Activated CD8-positive, alpha-beta memory T cell treated with anti-CD3 and anti-CD28 coated beads for 48 hours (primary cell): ENCODE results near the gene HIGD1A.

Source experiments
- DNase-seq, 3 experiments: peaks; one replicate each; pipeline ENCODE4 v3.0.0-alpha.2; 2020; ENCODE audit warnings: low read depth in 2 of 3, low spot score in 2 of 3

The HIGD1A gene

DNA sequence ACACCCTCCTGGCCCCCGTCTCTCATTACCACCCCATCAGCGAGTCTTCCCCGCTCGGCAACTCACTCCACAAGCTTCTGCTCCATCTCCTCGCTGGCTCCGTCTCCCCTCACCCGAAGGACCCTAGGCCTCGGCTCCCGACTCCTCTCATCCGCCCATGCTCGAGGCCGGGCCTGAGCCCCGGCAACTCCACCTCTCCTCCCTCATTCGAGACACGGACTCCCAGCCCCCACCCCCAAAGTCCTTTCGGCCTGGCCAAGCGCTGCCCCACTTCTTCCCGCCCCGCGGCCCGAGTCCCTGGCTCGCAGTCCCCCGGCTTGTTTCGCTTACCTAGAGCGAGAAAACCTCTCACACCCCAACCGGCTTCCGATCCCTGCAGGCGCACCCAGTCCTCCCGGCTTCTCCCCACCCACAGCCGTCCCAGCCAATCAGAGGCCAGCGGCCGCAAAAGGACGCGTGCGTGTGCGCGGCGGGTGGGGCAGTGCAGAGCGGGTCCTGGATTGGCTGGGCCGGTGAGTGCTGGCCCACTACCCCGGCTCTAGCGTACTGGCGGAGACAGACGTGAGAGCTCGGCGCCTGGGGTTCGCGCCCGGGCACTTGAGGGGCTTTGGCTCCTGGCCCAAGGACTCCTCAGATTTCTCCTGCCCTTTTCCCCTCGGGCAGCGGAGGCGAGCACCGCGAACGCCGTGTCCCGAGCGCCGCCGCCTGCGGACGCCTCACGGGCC, at the start of gene HIGD1A:
Gene HIGD1A, minus strand, starts transcription at position 385 of the 725 bp plus-strand sequence. CDS start 10,237 bp downstream, outside the sequence.
- DNase-seq, result peak; percentile 76 to 85 (median 83)

DNA sequence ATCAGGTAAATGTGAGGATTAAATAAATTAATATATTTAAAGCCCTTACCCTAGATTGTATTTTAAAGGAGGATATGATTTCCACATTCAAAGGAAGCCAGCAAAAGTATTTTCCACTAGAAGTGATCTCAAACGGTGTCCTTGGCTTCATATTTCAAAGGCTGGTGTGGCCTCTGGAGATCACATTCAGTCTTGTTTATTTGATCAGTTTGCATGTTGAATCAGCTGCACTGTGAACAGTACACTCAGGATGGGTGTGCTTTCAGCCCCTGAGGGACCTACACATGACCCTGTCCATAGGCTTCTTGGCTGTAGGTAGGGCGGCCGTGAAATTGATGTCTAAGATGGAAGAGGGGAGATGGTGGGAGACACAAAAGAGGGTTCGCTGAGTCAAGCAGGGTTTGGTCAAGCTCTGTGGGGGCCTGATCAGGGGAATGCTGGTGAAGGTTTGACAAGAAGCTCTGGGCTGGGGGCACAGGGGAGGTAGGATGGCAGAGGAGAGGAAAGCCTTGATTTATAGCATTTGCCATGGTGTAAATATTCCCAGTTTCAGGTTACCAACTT, 49.5 kb upstream of the HIGD1A start:
- DNase-seq, result no peak

DNA sequence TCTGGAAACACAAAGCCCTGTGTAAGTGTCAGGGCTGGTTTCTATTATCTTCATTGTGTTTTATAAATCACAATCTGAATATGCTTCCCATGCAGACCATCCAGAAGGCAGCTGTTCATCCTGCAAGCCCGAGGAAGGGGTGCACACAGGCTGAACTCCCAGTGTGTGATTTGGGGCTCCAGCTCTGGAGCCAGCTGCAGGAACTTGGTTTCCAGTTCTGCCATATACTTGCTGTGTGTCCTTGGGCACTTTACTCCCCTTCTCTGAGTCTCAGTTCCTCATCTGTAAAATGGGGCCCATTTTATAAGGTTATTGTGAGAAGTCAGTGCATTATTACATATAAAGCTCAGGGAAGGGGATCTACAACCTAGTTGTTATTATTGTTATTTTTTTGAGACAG, 48.8 kb upstream of the HIGD1A start:
- no peak for DNase-seq

DNA sequence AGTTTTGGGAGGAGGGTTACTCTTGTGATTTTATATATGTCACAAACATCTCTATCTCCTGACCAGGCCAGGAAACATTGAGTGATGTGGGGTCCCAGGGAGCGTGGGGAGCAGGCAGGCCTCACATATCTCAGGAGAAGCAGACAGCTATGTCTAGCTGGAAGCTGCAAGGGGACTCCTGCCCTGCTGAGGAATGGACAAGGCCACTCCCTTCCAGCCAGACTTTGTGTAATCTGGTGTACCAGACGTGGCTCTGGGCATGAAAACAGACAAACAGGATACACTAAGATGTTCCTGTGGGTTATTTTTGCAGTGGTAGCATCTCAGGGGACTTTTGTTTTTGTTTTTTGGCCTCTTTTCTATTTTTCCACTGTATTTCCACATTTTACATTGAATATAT, 48.2 kb upstream of the HIGD1A start:
- no peak for DNase-seq

DNA sequence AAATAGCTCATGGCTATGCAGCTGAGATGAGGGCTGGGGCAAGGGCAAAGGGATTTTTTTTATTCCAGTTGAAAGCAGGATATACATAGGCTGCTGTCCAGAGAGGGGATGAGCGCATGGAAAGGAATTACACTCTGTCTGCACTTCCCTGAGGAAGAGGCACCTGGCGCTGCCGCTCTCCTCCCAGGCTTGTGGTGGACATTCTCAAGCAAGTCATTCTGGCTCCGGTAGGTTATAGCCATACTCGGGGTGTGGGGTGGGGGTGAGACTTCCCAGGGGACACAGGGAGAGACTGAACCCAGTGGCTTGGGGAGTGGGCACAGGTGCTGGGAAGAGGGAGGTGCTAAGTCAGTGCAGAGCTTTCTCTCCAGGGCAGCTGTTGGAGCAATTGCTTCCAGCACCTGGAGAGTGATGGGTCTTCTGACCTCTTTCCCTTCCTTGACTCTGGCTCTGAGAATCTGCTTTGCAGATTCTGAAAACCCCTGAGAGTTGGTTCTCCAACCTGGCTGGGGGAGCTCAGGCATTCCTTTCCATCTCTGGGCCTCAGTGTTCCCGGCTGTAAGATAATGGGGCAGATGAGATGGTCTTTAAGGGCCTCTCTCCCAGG, 47.0 kb upstream of the HIGD1A start:
- DNase-seq, result no peak

DNA sequence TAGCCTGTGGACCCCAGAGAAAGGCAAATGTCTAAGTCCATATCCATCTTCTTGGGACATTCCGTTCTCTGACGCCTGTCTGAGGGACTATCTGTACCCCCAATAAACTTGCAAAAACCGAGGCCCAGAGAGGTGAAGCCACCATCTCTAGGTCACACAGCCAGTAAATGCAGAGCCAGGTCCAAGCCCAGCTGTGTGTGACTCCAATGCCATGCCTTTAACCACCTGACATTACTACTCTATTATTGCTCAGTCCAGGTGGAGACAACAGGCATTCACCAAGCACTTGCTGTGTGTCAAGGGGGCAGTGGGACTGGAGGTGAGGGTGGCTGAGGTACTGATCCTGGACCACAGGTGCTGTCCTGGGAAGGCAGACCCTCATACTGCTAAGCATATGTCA, 46.0 kb upstream of the HIGD1A start:
- DNase-seq, result no peak

DNA sequence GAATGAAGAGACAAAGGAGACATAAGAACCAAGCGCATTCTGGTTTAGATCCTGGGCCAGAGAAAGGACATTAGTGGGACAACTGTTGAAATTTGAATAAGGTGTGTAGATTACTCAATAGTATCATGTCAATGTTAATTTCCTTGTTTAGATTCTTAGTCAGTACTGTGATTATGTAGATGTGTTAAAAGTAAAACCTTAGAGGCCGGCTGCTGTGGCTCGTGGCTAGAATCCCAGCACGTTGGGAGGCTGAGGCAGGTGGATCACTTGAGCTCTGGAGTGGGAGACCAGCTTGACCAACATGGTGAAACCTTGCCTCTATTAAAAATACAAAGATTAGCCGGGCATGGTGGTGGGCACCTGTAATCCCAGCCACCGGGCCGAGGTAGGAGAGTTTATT, 44.7 kb upstream of the HIGD1A start:
- no peak for DNase-seq

DNA sequence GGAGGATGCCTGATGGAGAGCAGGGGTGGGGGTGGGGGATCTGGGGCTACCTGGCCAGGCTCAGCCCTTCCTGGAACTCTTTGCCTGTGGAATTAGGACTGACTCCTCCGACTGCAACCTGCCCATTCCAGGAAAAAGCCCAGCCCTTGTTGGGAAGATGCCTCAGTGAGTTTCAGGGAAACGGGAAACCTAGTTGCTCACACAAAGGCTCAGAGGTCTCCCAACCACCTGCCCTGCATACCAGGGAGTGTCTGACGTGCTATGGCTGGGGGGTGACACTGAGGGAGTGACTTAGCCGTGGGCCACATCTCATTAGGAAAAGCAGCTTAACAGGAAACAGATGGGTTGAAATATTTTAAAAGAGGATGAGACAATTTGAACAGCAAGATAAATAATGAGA, 43.4 kb upstream of the HIGD1A start:
- DNase-seq, result no peak

DNA sequence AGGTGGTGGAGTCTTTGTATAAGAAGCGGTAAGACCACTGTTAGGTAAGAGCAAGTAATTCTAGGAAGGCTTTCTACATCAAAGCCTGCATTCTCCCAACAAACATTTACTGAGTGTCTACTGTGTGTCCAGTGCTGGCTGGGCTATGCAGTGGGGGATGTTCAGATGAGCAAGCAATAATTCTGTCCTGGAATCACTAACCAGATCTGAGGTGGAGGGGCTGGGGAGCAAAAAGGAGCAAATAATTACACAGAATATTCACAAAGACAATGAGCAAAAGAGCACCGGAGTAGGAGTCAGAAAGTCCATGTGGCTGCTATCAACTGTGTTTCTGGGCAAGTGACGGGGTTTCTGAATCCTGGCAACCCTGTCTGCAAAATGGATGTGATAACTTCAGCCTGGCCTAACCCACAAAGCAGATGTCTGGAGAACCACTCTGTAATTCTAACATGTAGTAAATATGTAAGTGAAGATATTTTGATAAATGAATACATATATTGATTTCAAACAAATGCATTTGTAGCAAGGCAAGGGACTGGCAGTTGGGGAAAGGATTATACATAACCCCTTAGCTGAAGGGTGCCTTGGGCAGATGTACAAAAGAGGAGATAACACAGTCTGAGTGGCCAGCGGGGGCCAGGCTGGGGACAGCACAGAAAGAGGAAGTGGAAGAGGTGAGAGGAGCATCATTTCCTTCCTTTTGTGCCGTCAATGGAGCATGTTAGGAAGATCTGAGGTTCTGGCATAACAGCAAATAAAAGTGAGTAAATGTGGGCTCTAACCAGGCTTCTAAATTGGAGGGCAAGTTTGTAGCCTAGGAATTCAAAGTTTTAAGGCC, 42.6 kb upstream of the HIGD1A start:
- DNase-seq, result no peak

DNA sequence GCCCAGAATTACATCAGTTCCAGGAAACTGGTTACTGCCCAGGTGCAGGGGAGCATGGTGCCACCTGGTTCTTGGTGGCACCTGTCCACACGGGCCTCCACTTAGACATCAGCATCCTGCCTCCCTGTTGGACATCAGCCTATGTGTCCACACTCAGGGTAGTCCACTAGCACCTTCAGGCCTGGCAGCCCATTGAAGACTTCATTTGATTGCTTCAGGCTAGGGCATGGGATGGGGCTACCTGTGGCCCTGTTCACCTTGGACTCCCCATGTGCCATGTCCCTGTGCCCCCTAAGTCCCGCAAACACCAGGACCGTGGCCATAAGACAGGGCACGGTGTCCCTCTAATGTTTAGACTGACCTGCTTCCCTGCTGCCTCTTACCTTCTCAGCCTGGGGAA, 40.5 kb upstream of the HIGD1A start:
- no peak for DNase-seq

DNA sequence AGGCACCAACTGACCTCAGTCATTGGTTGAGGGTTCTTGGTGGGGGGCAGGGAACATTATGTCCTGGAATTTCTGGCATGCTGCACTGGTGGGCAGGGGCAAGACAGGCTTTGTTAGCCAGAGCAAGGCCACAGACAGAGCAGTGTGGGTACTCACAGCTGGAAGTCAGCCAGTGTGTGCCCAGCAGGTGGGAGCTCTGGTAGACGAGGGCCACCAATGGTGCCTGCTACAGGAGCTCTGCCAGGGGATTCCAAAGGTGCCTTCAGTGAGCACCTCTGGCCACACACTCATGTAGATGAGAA, 40.1 kb upstream of the HIGD1A start:
- no peak for DNase-seq

DNA sequence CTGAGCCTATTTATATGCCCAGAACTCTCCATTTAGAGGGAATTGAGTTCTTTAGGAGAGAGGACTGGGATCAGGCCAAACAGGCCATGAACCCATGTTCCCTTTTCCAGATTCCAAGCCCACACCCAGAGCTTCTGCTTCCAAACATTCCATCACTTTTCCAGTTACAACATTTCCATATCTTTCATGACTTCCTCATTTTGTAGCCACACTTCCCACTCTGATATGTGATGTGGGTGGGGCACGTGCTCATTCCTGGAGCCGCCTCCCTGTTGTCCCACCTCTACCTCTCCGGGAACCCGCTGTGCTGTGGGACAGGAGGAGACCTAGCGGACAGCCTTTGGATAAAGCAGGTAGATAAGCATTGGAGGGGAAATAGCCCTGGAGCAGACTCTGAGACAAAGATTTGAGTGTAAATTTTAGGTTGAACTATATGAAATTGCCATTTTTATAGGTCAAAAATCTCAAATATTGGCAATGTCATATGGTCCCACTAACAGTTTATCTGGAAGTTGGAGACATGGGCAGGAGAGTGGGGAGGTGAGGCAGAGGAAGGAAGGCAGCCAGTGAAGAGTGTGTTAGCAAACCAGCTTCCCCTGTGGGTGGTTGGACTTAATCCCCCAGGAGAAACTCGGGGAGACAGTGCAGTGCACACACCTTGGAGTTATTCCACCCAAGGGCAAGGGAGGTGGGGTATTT, 39.6 kb upstream of the HIGD1A start:
- no peak for DNase-seq

DNA sequence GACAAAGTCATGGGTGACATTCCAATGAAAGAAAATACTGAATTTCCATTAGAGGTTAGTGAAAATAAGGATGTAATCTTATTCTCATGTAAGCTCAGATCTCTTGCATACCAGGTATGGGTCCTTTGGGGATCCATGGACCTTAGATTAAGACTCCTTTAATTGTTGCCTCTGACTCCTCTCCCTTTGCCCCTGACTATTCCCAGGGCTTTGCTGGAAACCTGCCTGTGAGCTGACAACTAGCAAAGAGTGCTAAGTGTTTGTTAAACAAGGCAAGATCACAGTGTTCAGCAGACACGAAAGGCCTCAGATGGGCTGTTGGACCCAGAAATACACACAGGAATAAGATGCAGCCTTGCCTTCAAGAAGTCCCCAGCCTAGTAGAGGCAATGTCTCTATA, 37.0 kb upstream of the HIGD1A start:
- no peak for DNase-seq

DNA sequence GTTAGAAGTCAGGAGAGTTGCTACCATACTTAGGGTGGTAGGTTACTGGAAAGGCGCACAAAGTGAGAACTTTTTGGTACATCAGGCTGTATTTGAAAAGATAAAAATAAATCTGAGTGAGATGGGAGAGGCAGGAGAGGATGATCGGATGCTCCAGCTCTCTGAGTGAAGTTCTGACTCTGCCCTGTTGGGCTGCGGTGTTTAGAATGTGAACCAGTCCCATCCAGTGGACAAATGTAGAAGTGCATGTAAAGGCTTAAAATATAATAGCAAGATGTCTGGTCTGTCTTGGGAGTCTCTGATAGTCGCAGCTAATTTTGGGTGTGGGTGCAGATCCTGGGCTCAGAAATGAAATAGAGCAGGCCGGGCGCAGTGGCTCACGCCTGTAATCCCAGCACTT, 35.3 kb upstream of the HIGD1A start:
- DNase-seq, result no peak

DNA sequence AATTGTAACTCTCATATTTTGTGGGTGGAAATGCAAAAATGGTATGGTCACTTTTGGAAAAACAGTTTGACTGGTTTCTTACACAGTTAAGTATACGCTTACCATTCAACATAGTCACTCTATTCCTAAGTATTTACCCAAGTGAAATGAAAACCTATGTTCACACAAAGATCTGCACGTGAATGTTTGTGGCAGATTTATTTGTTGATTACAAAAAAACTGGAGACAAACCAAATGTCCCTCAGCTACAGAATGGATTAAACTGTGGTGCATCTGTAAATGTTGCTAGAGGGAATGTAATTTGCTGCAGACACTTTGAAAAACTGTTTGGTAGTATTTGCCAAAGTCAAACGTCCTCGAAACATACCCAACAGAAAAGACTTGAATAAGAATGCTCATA, 34.3 kb upstream of the HIGD1A start:
- DNase-seq, result no peak

DNA sequence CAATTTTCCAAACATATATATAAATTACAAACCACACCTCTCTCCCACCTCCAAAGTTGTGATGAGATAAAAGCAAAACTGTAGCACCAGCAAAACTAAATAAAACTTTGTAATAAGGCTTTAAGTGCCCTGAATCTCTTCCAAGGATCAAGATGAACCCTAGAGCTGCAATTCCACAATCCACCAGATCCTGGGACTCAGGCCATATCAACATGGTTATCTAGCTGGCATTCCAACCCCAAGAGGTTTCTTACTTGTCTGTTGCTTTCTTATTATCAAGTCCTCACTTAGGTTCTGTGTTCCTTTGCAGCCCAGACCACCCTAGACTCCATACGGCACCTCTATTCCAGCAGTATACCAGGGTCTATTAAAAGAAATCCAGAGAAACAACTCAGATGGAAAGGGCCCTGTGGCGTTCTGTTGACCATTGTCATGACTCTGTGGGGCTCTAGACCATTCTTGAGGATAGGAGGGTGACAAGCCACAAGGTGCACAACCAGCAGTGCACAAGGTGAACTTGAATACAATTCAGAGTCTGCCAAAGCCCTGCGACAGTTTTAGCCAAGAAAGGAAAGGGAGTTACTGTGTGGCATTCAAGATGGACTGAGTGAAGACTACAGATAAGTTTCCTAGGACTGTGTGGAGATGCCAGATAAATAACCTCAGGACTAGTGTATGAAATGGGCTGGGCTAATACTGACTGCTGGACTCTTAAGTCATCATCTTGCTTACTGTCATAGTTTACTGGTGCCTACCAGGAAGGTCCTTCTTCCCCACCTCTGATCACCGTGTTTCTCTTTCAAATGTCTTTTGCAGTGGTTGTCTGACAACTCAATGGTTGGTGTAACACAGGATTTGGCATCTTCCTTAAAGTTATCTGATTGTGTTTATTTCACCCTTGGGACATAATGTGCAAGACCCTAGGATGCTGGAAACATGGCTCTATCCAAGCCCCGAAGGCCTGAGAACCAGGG, 32.1 kb upstream of the HIGD1A start:
- DNase-seq, result no peak

DNA sequence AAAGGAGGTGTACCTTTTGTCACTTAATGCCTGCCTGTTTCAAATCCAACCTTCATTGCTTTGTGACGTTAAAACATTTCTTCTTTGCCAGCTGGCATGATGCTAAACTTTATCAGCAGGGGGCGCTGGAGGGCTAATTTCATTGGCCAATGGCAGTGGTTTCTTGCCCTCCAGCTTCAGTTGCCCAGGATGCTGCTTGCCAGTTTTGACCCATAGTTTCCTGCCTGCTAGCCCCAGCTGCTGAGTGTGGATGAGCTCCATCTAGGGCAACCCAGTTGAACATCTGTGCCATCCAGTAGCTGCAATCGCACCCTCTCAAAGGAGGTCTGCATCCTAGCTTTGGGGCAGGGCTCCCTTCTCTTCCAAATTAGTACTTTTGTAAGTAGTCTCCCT, 27.0 kb upstream of the HIGD1A start:
- peak; percentile 33 to 82 (median 67) for DNase-seq

DNA sequence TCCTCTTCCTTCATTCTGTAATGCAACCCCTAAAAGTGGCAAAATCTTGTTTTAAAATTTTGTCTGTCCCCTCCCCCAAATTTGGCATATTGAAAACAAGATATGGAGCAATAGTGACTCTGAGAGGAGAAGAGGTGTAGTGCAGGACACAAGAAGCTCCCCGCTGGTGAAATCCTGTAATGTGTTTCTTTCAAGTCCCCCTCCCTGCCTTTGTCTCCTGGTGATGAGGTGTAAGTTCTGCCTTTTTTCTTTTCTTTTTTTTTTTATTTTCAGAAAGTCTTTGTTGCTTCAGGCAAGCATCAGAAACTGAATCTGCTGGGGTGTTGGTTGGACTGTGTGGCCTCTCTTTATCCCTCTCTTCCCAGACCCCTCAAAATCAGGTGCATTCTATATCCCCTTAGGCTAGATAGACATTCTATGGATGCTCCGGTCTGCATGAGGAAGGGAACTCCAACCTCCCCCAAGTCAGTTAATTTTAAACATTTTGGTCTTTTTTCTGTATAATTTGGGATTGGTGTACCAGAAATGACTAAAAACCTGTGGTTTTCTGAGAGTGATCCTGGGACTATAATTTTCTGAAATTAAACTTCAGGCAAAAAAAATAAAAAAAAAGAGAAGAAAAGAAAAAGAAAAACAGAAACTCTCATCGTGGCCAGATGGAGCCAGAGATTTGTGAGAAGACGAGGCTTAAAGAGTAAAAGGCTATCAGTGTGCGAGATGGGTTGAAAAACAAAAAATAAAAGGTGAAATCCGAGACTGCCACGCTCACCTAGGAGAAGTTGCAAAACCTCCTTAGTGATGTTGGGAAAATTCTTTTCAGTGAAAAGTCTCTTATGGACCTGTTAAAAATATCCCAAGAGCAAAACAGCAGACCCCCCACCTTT, 26.4 kb upstream of the HIGD1A start:
- no peak for DNase-seq
